Astrocyte of the spinal cord (primary cell): ENCODE results near the gene SNRPD1.
"Not testable (repeated sequence)": the region's sequence is repeated elsewhere in the genome, so short reads cannot be mapped to it uniquely, and the experiment has no call there.

ENCODE experiments used
- DNase-seq: peaks from one replicate; pipeline ENCODE4 v3.0.0; 2011; ENCODE audit warnings: low read depth, low spot score
- H3K4me3 ChIP-seq: 2 replicates; pipeline ENCODE4 v1.5.1; 2011; ENCODE audit warnings: low read depth, mild to moderate bottlenecking, low read length, moderate library complexity
- in situ Hi-C: cut with HindIII; loops from 2 replicates; pipeline ENCODE4 v1.10.0; 2017; ENCODE audit warnings: low sequenced_read_pairs
- TF ChIP-seq, protein P1 (sequence below): IDR thresholded peaks from 2 replicates; pipeline ENCODE4 v1.5.1; 2012; ENCODE audit warnings: low read depth, mild to moderate bottlenecking, low read length, inconsistent platforms

The SNRPD1 gene

DNA sequence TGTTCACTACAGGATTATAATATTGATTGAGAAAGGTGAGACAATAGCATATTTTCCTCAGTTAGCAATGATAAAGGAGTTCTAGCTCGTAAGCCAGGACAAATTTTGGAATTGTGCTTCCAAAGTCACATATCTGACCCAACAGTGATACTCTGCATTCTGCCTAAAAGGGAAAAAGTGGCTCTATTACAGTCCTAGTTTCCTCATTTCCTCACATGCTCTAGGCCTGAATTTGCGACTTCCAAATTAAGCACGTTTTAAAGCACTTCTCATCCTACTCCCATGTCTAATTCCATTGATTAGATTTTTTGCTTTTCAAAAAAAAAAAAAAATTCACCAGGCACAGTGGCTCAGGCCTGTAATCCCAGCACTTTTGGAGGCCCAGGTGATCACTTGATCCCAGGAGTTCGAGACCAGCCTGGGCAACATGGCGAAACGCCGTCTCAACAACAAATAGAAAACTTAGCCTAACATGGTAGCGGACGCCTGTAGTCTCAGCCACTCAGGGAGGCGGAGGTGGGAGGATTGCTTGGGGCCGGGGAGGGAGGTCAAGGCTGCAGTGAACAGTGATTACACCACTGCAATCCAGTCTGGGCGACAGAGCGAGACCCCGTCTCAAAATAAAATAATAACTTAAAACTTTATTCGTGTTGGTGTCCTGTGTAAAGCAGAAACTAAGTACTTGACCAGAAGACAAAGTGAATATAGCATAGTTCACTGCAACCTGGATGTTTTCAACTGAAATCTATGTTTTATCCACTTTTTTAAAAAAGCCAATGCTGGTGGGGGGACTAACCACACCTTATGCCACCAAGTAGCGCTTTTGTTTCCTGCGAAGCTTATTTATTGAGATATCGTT is 13.2 kb upstream of the SNRPD1 start:
- no peak for DNase-seq
- in situ Hi-C loops: no loop called here
- TF ChIP-seq, protein P1, sequence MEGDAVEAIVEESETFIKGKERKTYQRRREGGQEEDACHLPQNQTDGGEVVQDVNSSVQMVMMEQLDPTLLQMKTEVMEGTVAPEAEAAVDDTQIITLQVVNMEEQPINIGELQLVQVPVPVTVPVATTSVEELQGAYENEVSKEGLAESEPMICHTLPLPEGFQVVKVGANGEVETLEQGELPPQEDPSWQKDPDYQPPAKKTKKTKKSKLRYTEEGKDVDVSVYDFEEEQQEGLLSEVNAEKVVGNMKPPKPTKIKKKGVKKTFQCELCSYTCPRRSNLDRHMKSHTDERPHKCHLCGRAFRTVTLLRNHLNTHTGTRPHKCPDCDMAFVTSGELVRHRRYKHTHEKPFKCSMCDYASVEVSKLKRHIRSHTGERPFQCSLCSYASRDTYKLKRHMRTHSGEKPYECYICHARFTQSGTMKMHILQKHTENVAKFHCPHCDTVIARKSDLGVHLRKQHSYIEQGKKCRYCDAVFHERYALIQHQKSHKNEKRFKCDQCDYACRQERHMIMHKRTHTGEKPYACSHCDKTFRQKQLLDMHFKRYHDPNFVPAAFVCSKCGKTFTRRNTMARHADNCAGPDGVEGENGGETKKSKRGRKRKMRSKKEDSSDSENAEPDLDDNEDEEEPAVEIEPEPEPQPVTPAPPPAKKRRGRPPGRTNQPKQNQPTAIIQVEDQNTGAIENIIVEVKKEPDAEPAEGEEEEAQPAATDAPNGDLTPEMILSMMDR: no peak
- H3K4me3 ChIP-seq: peak overlapping the region; percentile 98

DNA sequence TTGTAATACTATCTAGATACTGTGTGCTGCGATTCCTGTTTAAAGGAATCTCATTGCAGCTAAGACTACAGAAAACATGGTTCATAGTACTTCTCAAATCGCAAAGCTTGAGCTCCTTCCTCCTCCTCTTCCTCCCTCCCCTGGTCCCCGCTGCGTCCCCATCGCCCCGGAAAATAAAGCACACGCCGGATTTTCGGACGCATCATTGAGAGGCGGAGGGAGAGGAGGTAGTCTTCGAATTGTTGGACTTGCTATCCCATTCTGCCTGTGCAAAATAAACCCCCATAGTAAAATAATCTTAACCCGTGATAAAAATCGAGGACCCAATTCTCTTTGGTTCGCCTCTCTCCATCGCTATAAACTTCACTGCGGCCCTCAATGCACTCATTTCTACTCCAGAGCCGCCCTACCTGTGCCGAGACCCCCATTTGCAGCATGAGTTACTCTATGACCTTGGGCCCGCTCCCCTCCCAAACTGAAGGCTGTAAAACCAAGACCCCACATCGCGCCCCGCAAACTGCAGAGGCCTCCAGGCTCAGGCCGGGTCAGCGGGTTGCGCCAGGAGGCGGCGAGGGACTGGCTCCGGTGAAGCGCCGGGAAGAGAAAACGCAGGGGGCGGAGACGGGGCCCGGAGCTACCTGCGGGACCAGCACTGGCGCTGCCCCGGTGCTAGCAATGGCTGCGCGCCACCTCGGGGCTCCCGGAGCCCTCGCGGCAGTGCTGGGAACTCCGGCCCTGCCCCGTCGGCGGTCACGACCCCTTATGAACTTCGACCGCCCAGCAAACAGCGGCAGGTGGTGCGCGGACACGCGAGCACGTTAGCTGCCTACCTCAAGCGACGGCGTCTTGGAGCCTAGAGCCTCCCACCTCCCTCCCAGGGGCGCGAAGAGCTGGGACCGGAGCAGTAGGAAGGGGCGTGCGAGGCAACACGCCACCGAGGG is 12.3 kb upstream of the SNRPD1 start:
- peak; percentile 7 for DNase-seq
- in situ Hi-C loops: no loop called here
- TF ChIP-seq, protein P1: no peak
- H3K4me3 ChIP-seq: peak overlapping the region; percentile 98

DNA sequence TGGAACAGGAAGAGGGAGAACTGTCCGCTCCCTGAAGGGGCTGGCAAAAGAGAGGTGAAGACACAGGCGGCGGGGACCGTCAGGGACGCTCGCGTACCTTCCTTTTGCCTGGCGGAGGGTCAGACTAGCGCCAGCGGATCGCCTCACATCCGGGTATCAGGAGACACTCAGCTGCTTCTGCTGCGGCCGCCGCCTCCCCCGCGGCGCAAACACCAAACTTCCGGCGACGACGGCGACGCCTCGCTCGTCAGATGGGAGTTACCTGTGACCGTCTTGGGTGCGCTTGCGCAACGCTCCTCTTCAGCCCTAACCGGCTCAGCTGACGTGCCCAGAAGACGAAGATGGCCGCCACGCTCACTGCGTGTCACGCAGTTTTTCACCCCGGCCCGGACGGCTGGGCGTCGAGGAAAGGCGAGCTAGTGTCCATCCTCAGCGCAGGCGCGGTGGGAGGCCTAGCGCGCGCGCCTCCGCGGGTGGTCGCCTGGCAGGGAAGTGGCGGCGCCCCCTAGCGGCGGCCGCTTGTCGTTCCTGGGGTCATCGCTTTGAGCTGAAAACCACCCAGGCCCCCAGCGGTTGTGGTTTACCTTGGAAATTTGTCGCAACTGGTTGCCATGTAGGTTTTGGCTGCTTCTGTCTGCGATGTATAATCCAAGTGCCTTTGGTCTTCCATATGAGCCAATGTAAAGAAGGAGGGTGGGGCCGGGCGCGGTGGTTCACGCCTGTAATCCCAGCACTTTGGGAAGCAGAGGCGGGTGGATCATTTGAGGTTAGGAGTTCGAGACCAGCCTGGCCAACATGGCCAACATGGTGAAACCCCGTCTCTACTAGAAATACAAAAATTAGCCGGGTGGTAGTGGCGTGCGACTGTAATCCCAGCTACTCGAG is 11.3 kb upstream of the SNRPD1 start, which contains the start of gene ESCO1:
ESCO1 (minus strand) TSS at position 179 of the 885 bp plus-strand sequence. CDS start 25,861 bp downstream, outside the sequence.
- TF ChIP-seq, protein P1: peak; percentile 72
- in situ Hi-C loops: no loop called here
- DNase-seq: peak; percentile 99
- peak within 1 kb of the TSS; percentile 98 for H3K4me3 ChIP-seq

DNA sequence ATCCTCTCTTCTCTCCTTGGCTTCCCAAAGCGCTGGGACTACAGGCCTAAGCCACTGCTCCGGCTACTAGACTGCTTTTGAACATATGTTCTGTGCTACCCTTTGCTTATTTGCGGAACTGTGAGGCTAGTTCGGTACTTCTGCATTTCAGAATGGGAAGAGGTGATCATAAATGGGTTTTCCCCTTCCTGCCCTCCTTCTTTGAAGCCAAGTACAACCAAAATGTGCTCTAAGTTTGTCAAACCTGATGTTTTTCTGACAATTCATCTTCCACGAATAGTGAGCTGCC is 9.9 kb upstream of the SNRPD1 start:
- H3K4me3 ChIP-seq: no peak overlapping the region
- no peak for DNase-seq
- TF ChIP-seq, protein P1: no peak
- in situ Hi-C loops: no loop called here

DNA sequence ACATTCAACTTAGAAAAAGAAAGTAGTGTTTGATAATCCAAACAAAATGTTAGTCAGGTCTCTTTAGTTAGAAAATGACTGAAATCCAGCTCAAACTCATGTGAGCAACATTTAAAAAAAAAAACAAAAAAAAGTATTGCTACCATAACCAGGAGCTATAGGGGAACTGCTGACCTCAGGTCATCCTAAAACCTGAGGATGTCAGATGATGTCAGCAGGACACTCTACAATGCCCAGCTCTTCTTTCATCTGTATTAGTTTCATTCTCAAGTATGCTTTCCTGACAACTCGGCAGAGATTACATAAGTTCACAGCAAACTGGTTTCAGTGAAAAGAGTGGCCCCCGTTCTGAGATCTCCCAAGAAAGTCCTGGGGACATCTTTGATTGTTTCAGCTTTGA is 7.4 kb upstream of the SNRPD1 start:
- in situ Hi-C loops: no loop called here
- no peak overlapping the region for H3K4me3 ChIP-seq
- TF ChIP-seq, protein P1: no peak
- no peak for DNase-seq

DNA sequence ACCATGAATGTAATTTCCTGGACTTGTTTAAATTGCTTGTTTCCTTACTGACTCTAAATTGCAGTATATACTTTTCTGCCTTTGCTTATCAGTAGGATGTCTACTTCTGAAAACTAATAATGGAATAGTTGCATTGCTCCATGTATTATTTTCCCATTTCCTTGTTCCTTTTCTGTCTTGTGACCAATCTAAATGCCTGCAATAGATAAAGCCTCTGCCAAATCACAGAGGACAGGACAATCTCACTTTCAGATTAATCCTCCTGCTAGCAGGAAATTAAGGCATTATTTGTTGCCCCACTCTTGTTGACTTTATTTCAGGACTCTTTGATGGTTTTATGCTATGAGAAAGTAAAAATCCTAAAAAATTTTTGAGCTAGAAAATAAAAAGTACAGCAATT is 6.9 kb upstream of the SNRPD1 start:
- TF ChIP-seq, protein P1: no peak
- H3K4me3 ChIP-seq: no peak overlapping the region
- in situ Hi-C loops: no loop called here
- no peak for DNase-seq

DNA sequence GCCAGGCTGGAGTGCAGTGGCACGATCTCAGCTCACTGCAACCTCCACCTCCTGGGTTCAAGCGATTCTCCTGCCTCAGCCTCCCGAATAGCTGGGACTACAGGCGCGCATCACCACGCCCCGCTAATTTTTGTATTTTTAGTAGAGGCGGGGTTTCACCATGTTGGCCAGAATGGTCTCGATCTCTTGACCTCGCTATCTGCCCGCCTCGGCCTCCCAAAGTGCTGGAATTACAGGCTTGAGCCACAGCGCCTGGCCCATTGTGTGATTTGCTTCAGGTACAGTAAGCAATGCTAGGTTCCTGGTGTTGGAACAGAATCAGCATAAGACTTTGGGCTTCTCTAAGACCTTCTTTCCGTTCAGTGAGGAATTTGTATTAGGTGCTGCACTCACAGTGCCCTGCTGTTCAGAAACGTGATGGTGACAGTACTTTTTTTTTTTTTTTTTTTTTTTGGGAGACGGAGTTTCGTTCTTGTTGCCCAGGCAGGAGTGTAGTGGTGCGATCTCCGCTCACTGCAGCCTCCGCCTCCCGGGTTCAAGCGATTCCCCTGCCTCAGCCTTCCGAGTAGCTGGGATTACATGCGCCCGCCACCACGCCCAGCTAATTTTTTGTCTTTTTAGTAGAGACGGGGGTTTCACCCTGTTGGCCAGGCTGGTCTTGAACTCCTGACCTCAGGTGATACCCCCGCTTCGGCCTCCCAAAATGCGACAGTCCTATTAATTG is 551 bp upstream of the SNRPD1 start:
- in situ Hi-C loops, DNase-seq: not testable (repeated sequence)
- peak overlapping the region; percentile 86 for H3K4me3 ChIP-seq

DNA sequence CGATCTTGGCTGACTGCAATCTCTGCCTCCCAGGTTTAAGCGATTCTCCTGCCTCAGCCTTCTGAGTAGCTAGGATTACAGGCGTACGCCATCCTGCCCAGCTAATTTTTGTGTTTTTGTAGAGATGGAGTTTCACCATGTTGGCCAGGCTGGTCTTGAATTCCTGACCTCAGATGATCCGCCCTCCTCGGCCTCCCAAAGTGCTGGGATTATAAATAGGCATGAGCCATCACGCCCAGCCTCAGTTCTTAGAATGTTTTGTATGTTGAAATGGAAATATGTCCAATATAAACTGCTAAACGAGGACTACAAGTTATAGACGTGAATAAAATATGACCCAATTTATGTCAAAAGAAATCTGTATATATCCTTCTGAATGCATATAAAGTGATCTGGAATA is 9.5 kb downstream of the SNRPD1 start:
- in situ Hi-C loops: not testable (repeated sequence)

More for the DNA sequence above, 9.5 kb downstream of the SNRPD1 start:
- DNase-seq, H3K4me3 ChIP-seq: not testable (repeated sequence)
